MM.1S (cell line): Measurements from ENCODE around the gene ARMC2.

Source experiments
- EZH2 ChIP-seq: fragments of 300-600 bp; sonication (generic); optimal IDR thresholded peaks from 2 replicates; pipeline ENCODE3; 2017; ENCODE audit warnings: low read depth, mild to moderate bottlenecking, antibody characterized with exemption, low read length, mixed read lengths
- EZH2phosphoT487 ChIP-seq: fragments of 300-600 bp; sonication (generic); IDR thresholded peaks from 2 replicates; pipeline ENCODE4 v1.6.1; 2018; ENCODE audit warnings: antibody characterized with exemption, low read length
- TF ChIP-seq, protein P1 (sequence below): fragments of 300-600 bp; sonication (generic); IDR thresholded peaks from 2 replicates; pipeline ENCODE4 v1.5.1; 2016; ENCODE audit warnings: antibody characterized with exemption, low read length, mixed read lengths

- TF ChIP-seq, protein P1, sequence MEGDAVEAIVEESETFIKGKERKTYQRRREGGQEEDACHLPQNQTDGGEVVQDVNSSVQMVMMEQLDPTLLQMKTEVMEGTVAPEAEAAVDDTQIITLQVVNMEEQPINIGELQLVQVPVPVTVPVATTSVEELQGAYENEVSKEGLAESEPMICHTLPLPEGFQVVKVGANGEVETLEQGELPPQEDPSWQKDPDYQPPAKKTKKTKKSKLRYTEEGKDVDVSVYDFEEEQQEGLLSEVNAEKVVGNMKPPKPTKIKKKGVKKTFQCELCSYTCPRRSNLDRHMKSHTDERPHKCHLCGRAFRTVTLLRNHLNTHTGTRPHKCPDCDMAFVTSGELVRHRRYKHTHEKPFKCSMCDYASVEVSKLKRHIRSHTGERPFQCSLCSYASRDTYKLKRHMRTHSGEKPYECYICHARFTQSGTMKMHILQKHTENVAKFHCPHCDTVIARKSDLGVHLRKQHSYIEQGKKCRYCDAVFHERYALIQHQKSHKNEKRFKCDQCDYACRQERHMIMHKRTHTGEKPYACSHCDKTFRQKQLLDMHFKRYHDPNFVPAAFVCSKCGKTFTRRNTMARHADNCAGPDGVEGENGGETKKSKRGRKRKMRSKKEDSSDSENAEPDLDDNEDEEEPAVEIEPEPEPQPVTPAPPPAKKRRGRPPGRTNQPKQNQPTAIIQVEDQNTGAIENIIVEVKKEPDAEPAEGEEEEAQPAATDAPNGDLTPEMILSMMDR = no peak
- no peak for TF ChIP-seq EZH2
- TF ChIP-seq EZH2phosphoT487 = no peak
Observed at GRCh38 chr6:108960601-108961000, 112.4 kb downstream of the ARMC2 start.
